Esophagus squamous epithelium (tissue), 5 donors: ENCODE measurements around the gene CDC42BPA. TPM values are rescaled to one million over a fixed set of nuclear protein-coding genes. Genes with fewer than 3 reads are reported as not detected.

Source experiments
- DNase-seq: peaks from one replicate; lab custom pipeline; 2025; lab: John Stamatoyannopoulos, UW
- H3K27ac ChIP-seq, 4 donors: fragments of 200-600 bp; sonication (generic); one replicate each; pipeline ENCODE4 v1.5.1; 2016 to 2019; ENCODE audit warnings: mild to moderate bottlenecking in 1 of 4
- H3K27me3 ChIP-seq, 4 donors: fragments of 200-600 bp; sonication (generic); 1 replicate in 3 of 4; 2 replicates in 1 of 4; pipeline versions ENCODE4 v1.5.1 to v1.6.0; 2017 to 2021; ENCODE audit warnings: antibody characterized with exemption in 1 of 4
- H3K36me3 ChIP-seq, 3 donors: fragments of 200-600 bp; sonication (generic); one replicate each; pipeline ENCODE4 v1.5.1; 2016 to 2019
- H3K4me1 ChIP-seq, 3 donors: fragments of 200-600 bp; sonication (generic); one replicate each; pipeline ENCODE4 v1.5.1; 2017 to 2019
- H3K4me3 ChIP-seq, 4 donors: fragments of 200-600 bp; sonication (generic); 1 replicate in 3 of 4; 2 replicates in 1 of 4; pipeline ENCODE4 v1.5.1; 2016 to 2019; ENCODE audit warnings: mild to moderate bottlenecking in 2 of 4, moderate library complexity in 1 of 4
- H3K9me3 ChIP-seq, 3 donors: fragments of 200-600 bp; sonication (generic); one replicate each; pipeline ENCODE4 v1.5.1; 2016 to 2019
- CTCF ChIP-seq, 6 experiments: fragments of 450-650 bp in 4 of 6; fragments of 200-600 bp in 2 of 6; sonication (generic) in 2 of 6; IDR thresholded peaks; one replicate each; pipeline ENCODE4 v1.5.1; 2016 to 2019; ENCODE audit warnings: antibody characterized with exemption in 6 of 6, mild to moderate bottlenecking in 4 of 6, moderate library complexity in 4 of 6
- POLR2A ChIP-seq, 4 donors: fragments of 450-650 bp; IDR thresholded peaks; one replicate each; pipeline ENCODE4 v1.6.1; 2017; ENCODE audit warnings: antibody characterized with exemption in 4 of 4, mild to moderate bottlenecking in 4 of 4, moderate library complexity in 3 of 4
- WGBS, 2 donors: methylation state at CpG; one replicate each; pipeline ENCODE4 v1.1.5; 2018; 5-methylcytosine and 5-hydroxymethylcytosine counted together
- intact Hi-C: fragments of 100-400 bp; cut with DNase I; formaldehyde crosslinking; loops from one replicate; pipeline ENCODE4 v1.15.0; 2022
- total RNA-seq, 4 donors: library from RNA; depleted of rRNA; stranded (reverse); fragments of >200 nt; gene quantifications; one replicate each; pipeline ENCODE4 v1.1.0, GENCODE V29; 2016
- donor health status: DM: yes; HTN: yes; CAD: no.

CDC42BPA gene
- total RNA-seq, 4 donors from 2014 or later, result 4.3 to 33.6 (median 17.2) TPM

- DNase-seq, result no peak
- Histone ChIP-seq H3K27me3 (no peaks in the 10 kb centered on the region), H3K4me1 (peaks cover 0 to 9% (median 0%) of the 10 kb centered on the region in 3 donors), H3K4me3 (no peak overlapping the region), H3K9me3 (no peaks in the 10 kb centered on the region), H3K27ac (no peak overlapping the region), H3K36me3 (no peaks in the 10 kb centered on the region)
- intact Hi-C loops, result no loop called here
- TF ChIP-seq CTCF (IDR thresholded peaks at IDR 0.05), result no peak
- TF ChIP-seq POLR2A (IDR thresholded peaks at IDR 0.05), result no peak
These were observed 45.9 kb downstream of the CDC42BPA start for GRCh38 chr1:227272428-227272827.

GRCh38 chr1:227270554-227270953, 47.7 kb downstream of the CDC42BPA start:
- no peak for DNase-seq
- no peak overlapping the region for H3K27ac ChIP-seq
- peaks cover 0 to 13% (median 0%) of the 10 kb centered on the region in 3 donors for H3K4me1 ChIP-seq
- no peak for TF ChIP-seq CTCF (IDR thresholded peaks at IDR 0.05)
- no peak for TF ChIP-seq POLR2A (IDR thresholded peaks at IDR 0.05)
- intact Hi-C loops, result no loop called here
- H3K4me3 ChIP-seq, result no peak overlapping the region
- H3K36me3 ChIP-seq, result no peaks in the 10 kb centered on the region
- no peaks in the 10 kb centered on the region for H3K27me3 ChIP-seq
- H3K9me3 ChIP-seq, result no peaks in the 10 kb centered on the region
- 66 to 78% methylated on average over 2 of the region's 2 CpGs for WGBS, 2 donors

- Histone ChIP-seq H3K27me3 (no peaks in the 10 kb centered on the region), H3K36me3 (no peaks in the 10 kb centered on the region), H3K4me3 (no peak overlapping the region), H3K27ac (no peak overlapping the region), H3K9me3 (no peaks in the 10 kb centered on the region), H3K4me1 (peaks cover 0 to 13% (median 0%) of the 10 kb centered on the region in 3 donors)
- TF ChIP-seq CTCF (IDR thresholded peaks at IDR 0.05) (no peak), POLR2A (IDR thresholded peaks at IDR 0.05) (no peak)
- intact Hi-C loops, result no loop called here
- WGBS, 2 donors, result 0 to 42% methylated on average over 1 of the region's 1 CpG
- DNase-seq, result no peak
These were observed 49.3 kb downstream of the CDC42BPA start for GRCh38 chr1:227268943-227269342.

DNA sequence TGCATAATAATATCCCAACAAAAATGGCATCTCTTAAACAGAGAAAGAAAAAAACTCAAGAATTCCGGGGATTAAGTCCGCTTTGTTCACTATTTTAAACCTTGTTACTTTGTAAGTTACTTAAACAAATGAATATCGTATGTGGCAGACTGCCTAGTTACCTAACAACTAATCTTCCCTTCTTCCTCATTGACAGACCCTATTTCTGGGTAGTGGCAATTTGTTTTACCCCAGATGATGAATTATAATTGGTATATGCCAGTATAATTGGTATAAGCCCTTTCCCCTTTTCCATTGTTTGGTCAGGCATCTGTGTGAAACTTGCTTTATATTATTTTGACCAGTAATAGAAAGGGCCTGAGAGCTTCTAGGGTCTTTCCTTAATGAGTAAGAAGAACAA, 52.4 kb downstream of the CDC42BPA start:
- Histone ChIP-seq H3K27ac (no peak overlapping the region), H3K4me1 (peaks cover 0 to 13% (median 0%) of the 10 kb centered on the region in 3 donors), H3K27me3 (no peaks in the 10 kb centered on the region), H3K9me3 (no peaks in the 10 kb centered on the region), H3K4me3 (no peak overlapping the region), H3K36me3 (no peaks in the 10 kb centered on the region)
- no peak for TF ChIP-seq POLR2A (IDR thresholded peaks at IDR 0.05)
- no peak for TF ChIP-seq CTCF (IDR thresholded peaks at IDR 0.05)
- 79 to 88% methylated on average over 3 of the region's 3 CpGs for WGBS, 2 donors
- DNase-seq, result no peak
- intact Hi-C loops, result no loop called here

DNA sequence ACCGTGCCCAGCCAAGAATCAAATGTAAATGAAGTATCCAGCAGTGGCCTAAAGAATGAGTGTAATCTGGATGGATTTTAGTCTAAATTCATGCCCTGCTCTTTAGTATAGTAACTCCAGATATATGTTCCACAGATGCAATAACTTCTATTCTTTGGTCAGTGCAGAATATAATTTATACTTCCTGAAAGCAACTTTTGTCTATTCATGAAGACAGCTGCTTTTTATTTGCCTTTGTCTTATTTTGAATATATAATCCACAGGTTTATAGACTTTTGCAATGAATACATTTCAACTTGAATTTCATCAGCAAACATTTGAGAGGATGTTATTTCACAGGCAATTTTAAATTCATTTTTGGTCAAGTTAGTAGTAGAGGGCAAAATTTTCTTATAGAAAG, 54.4 kb downstream of the CDC42BPA start:
- Histone ChIP-seq H3K36me3 (no peaks in the 10 kb centered on the region), H3K27me3 (no peaks in the 10 kb centered on the region), H3K27ac (no peak overlapping the region), H3K4me1 (peaks cover 0 to 9% (median 0%) of the 10 kb centered on the region in 3 donors), H3K4me3 (no peak overlapping the region), H3K9me3 (no peaks in the 10 kb centered on the region)
- 90% methylated on average over 1 of the region's 1 CpG; no CpG with 5 or more reads in 1 of the 2 donors for WGBS, 2 donors
- DNase-seq, result no peak
- intact Hi-C loops, result no loop called here
- TF ChIP-seq POLR2A (IDR thresholded peaks at IDR 0.05) (no peak), CTCF (IDR thresholded peaks at IDR 0.05) (no peak)
